Kidney epithelial cell (primary cell): ENCODE results near the gene GDPD5. TPM values are rescaled to one million over a fixed set of nuclear protein-coding genes. Genes with fewer than 3 reads are reported as not detected.

Experiments used
- DNase-seq: peaks from one replicate; pipeline ENCODE4 v3.0.0-alpha.2; 2010; ENCODE audit warnings: low read depth
- H3K27me3 ChIP-seq: 2 replicates; pipeline ENCODE4 v1.6.0; 2011; ENCODE audit warnings: low read length; ENCODE audit not compliant: control insufficient read depth, insufficient read depth
- H3K36me3 ChIP-seq: 2 replicates; pipeline ENCODE4 v1.5.1; 2011; ENCODE audit warnings: low read length; ENCODE audit not compliant: control insufficient read depth, insufficient read depth
- H3K4me3 ChIP-seq: 2 replicates; pipeline ENCODE4 v1.5.1; 2011; ENCODE audit warnings: low read depth, mild to moderate bottlenecking, control low read depth, low read length
- total RNA-seq: library from RNA; depleted of rRNA; stranded (reverse); fragments of >200 nt; gene quantifications from 2 replicates; pipeline ENCODE4 v1.2.3, GENCODE V29; 2015
- TF ChIP-seq, protein P1 (sequence below): IDR thresholded peaks from 2 replicates; pipeline ENCODE4 v1.5.1; 2011; ENCODE audit warnings: mild to moderate bottlenecking, moderate library complexity, low read length, control low read depth, inconsistent platforms; ENCODE audit not compliant: insufficient read depth, poor library complexity, severe bottlenecking

GDPD5 gene
- total RNA-seq, 1 donor from 2014 or later: 12.7 TPM

DNA sequence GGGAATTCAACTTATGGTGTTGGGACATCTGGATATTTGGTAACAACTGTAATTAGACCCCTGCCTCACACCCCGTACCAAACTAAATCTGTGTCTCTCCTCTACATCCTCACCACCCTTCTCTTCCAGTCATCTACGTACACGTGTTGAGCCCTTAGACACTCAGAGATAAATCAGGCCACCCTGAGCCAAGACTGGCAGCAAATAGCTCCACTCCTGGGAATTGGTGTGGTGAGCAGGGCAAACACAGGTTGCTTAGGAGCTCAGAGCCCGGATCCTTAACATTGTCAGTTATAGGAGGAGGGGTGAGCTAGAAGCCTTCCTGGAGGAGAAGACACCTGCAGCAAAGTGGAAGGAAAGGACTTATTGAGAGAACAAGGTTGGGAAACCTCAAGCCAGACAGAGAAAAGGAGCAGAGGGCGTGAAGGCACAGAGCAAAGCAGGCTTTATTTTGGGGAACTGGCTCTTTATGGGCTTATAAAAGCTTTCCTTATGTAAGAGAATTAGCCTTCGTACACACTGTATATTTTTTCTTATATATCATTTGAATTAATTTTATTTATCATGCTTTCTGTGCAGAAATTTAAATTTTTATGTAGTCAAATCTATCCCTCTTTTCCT, 55.8 kb downstream of the GDPD5 start:
- Histone ChIP-seq H3K27me3 (no peaks in the 10 kb centered on the region), H3K36me3 (no peaks in the 10 kb centered on the region), H3K4me3 (no peak overlapping the region)
- TF ChIP-seq, protein P1, sequence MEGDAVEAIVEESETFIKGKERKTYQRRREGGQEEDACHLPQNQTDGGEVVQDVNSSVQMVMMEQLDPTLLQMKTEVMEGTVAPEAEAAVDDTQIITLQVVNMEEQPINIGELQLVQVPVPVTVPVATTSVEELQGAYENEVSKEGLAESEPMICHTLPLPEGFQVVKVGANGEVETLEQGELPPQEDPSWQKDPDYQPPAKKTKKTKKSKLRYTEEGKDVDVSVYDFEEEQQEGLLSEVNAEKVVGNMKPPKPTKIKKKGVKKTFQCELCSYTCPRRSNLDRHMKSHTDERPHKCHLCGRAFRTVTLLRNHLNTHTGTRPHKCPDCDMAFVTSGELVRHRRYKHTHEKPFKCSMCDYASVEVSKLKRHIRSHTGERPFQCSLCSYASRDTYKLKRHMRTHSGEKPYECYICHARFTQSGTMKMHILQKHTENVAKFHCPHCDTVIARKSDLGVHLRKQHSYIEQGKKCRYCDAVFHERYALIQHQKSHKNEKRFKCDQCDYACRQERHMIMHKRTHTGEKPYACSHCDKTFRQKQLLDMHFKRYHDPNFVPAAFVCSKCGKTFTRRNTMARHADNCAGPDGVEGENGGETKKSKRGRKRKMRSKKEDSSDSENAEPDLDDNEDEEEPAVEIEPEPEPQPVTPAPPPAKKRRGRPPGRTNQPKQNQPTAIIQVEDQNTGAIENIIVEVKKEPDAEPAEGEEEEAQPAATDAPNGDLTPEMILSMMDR: no peak
- DNase-seq: no peak

DNA sequence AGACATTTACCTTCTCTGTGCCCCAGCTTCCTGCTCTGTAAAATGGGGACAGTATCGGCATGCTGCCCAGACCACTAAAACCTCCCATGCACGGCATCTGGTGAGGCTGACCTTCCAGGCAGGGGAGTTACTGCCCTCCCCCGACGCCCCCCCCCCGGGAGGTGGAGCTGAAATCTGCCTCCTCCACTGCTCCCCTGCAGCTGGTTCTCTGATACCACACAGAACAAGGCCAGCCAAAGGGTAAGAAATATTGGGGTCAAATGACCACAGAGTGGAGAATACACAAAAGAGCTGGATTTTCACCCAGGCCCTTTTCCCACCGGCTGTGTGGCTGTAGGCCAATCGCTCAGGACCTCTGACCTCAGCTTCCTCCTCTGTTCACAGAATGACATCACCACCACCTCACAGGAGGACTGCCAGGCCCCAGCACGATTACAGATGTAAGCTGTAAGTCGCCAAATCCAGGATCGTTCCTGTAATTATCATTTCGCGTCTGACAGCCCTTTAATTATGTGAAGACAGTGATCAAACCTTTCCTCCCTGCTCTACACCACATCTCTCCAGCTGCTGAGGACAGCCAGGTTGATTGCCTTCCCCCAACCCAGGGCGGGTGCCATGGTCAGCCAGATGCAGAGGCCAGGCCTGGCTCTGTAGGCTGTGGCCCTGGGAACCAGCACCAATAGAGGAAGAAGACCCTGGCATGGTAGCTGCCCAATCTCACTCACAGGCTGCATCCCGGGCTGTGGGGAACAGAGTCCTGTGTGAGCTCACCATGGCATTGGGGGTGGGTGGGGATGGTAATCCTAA, 57.0 kb downstream of the GDPD5 start:
- DNase-seq: no peak
- Histone ChIP-seq H3K27me3 (no peaks in the 10 kb centered on the region), H3K4me3 (no peak overlapping the region), H3K36me3 (no peaks in the 10 kb centered on the region)
- TF ChIP-seq, protein P1: no peak

DNA sequence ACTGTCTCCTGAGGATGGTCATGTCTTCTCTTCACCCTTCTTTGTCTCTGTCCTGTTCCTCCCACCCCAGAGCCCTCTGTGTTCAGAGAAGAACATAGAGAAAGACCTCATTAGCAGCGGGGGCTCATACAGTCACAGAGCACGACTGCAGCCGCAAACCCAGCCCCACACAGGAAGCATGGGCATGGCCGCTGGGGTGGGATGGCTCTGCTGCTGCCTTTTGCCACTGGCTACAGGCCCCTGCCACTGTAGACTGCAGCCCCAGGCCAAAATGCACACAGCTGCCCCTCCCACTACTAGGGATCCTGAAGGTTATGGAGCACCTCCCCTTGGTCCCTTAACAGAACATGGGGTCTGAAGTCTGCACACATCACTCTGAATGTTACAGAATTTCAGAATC, 57.9 kb downstream of the GDPD5 start:
- Histone ChIP-seq H3K27me3 (no peaks in the 10 kb centered on the region), H3K36me3 (no peaks in the 10 kb centered on the region), H3K4me3 (no peak overlapping the region)
- DNase-seq: no peak
- TF ChIP-seq, protein P1: no peak

DNA sequence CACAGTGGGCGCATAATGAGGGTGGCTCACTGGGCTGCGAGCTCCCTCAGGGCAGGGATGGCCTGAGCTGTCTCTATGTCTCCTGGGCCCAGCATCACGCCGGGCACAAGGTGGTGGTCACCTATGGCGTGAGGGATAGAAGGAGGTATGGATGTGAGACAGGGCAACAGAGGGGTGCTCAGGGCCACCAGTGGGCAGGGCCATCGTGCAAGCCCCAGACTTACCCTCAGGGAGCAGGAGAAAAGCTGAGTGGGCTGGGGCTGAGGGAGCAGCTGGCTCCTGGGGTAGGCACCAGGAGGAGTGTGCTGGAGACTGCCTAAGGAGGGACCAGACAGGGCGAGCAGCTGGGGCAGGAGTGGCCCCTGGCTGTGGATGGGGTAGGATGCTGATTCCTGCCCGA, 58.4 kb downstream of the GDPD5 start:
- H3K4me3 ChIP-seq: no peak overlapping the region
- no peaks in the 10 kb centered on the region for H3K36me3 ChIP-seq
- DNase-seq: no peak
- H3K27me3 ChIP-seq: no peaks in the 10 kb centered on the region
- TF ChIP-seq, protein P1: no peak

DNA sequence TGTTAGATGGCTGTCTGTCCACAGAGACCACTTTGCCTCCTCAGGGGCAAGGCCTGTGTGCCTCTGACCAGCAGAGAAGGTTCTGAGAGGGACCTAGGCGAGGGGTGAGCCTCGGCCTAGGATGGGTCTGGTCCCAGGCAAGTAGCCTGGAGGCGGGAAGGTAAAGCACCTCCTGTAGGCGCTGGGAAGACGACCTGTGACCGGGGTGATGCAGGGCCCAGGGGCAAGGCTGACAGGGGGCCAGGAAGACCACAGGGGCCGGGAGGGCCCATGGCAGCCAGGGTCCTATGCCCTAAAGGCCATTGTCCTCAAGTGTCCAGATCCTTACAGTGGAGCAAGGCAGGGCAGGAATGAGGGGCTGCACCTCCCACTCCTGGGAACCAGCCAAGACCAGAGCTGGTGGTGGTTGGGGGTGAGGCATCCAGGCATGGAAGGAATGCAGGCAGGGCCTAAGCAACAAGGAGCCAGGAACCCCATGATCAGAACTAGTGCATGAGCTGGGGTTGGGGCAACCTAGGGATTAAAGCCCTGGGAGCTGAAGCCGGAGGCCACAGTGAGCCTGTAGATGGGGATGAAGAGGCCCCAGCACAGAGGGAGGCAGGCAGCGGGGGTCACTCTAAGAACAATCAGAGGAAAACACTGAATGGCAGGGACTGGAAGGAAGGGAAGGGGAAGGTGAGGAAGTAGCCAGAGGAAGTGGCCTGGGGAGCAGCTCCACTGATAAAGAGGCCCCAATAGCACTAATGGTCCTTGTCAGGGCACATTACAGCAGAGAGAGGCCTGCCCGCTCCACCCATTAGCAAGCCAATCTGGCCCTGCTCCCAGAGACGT, 59.8 kb downstream of the GDPD5 start:
- Histone ChIP-seq H3K4me3 (no peak overlapping the region), H3K36me3 (peaks cover 1% of the 10 kb centered on the region), H3K27me3 (no peaks in the 10 kb centered on the region)
- DNase-seq: no peak
- TF ChIP-seq, protein P1: no peak
